ENCODE results near the gene MACIR.

The MACIR gene

DNA sequence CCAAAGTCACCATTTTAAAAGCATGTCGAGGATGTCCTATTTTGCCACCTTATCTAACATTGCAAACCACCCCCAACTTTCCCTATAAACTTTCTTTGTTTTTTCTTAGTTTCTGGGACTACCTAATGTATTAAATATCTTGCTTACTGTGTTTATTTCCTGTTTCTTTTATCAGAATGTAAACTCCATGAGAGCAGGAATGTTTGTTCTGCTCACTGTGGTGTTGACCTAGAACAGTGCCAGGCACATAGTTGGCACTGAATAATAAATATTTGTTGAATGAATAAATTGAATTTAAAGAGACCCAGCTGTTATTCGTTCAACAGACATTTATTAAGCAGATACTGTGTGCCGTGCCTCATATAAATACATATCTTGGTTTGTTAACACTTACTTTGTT is 35.2 kb downstream of the MACIR start:
- no peak for DNase-seq

DNA sequence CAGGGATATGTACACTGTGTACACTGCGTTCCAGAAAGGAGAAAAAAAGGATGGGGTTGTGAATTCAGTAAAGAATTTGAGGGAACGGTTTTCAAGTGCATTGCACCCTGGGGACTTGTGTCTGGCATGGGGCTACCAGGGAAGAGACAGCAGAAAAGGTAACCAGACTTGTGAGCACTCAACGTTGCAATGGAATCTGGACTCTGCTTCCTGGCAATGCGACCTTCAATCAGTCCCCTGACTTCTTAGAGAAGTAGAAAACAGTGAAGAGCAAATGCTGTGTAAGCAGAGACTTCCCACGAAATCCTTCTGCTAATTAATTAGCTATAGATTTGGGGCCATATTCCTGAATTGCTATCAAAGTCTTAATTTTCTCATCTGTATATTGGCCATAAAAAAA is 36.3 kb downstream of the MACIR start:
- no peak for DNase-seq

DNA sequence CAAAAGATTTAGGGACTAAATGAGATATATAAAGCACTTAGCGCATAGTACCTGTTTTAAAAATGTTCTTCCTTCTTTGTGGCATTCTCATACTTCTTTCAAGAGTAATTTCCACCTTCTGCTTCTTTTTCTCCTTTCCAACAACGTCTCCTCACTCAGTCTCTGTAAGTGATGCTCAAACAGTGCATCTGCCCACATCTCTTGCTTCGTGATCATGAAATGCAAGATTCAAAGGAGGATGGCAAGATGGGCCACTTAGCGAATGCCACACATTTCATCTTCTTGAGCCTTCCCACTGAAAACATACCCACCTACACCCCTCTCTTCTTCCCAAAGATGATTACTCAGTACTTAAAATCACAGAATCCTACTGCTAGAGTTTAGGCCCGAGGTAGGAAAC is 36.9 kb downstream of the MACIR start:
- no peak for DNase-seq

DNA sequence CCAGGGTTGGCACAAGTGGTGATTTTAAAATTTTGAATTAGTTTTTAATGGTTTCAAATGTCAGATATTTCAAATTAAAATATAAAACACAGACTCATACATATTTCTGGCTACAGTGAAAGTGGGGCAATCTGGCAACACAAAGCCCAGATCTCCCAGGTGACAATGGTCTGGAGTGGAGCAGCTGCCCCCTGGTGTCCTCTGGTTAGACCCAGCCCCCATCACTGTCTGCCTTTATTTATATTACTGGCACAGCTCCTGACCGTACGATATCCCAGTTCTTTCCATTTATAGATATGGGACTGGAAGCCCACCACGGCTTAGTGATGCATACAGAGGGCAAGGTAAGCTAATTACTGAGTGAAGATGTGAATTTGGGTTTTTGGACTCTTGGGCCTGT is 37.3 kb downstream of the MACIR start:
- DNase-seq = no peak

DNA sequence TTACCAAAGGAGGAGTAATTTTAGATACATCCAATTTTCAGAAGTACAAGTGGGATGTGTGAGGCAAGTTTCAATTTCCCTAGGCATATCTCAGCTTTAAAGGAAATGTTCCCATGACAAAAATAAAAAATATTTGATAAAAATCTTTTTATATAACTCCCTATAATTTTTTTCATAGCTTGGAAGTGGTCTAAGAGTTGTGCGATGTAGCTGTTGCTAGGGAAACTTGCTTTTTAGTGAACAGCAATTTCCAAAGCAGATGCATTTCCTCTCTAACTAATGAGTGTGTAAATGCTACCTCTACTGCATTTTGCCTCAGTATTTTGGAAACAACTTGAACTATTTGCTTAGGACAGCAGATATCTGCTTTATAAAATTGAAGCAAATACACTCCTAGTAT is 39.6 kb downstream of the MACIR start:
- DNase-seq = no peak

DNA sequence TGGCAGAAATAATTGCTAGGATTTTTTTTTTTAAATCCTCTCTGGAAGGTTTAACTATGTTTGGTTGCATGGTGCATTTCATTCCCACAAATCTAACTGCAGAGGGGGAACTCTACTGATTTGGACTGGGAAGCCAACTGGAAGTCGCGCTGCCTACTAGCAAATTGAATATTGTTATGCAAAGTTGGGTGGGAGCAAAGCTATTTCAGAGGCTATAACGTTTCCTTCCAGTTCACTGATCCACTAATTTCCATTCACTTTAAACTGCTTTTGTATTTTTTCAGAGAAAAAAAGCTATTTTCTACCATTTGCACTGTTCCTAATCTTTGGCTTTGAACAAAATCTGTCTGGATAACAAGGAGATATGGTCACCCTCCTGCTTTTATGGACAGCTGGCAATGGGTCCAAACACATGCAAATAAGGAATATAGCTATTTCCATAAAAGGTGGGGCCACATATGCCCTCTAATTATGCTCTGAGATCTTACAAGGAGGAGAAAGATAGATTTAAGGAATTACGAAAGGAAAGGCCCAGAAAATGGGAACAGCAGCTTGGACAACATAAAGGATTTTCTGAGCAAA is 40.1 kb downstream of the MACIR start:
- no peak for DNase-seq

DNA sequence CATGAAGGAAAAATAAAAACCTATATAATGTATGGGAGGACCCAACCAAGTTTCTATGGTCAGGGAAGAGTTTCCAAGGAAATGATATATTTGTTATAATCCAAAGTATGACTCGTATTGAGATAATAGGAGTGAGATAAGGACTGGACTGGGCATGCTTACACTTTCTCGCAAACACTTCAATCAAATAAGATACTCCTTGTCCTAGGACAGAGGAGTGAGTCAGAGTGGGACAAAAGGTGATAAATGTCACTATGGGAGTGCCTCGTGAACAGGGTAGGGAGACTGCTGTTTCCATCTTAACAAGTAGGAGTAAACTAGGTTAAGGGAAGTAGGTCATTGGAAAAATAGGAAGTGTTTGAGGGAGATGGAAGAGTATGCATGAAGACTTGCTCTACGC is 47.2 kb downstream of the MACIR start:
- DNase-seq = no peak

DNA sequence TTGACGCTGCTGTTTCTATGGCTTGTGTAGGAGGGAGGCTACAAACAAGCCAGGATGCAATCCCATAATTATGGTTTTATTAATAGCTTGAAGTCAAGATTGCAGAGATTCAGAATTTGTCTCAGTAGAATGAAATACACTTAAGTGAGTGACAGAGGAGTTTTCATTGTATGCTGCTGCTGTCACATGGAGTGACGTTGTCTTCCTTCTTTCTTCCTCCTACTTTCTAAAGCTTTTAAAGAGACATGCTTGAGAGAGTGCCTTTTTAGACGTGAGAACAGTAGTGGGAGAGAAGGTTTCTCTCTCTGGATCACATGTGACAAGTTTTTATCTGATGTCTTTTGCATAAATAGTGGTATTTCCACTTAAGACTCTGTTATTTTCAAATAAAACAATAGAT is 48.9 kb downstream of the MACIR start:
- DNase-seq = no peak

DNA sequence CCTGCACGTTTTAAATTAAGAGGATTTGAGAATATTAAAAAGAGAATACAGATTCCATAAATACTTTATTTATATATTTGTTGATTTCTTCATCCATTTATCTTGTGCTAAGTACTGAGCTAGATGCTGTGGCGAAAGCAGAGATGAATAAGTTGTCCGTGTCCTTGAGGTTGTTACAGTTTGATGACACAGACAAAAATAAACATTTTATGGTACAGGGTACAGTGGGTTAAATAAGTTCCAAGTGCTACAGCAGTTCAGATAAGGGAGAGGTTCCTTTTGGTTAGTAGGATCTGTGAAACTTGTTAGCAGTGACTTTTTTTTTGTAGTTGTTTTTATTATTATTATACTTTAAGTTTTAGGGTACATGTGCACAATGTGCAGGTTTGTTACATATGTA is 50.2 kb downstream of the MACIR start:
- DNase-seq = no peak

DNA sequence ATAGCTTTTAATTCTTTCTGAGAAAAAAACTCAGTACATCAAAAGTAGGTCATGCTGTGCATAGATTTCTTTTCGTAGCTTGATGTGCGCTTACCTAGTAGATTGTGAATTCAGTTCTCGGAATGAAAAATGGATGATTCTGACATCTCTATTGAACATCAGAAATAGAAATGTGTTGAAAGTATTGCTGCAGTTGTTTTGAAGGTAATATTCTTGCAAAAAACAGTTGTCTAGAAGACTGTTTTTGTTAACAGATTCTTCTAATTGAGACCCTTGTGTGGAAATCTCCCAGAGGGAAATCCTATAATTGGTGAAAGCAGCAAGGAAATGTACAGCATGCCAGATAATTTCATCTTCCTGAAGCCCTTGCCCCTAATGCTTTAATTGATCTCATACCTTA is 54.5 kb downstream of the MACIR start:
- no peak for DNase-seq

DNA sequence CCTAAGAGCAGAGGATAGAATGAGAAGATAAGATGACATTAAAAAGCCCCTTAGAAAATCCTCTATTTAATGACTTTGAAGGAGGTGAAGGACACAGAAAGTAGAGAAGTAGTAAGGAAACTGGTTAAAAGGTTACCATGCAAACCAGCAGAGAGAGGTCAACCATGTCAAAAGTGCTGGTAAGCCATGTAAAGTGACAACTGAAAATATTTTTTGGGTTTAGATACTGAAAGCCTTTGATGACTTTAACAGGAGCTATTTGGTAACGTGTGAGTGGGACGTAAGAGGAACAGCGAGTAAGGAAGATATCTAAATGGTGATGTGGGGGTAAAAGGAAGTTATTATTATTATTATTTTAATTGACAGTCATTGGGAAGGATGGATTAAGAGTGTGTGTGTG is 56.9 kb downstream of the MACIR start:
- no peak for DNase-seq

DNA sequence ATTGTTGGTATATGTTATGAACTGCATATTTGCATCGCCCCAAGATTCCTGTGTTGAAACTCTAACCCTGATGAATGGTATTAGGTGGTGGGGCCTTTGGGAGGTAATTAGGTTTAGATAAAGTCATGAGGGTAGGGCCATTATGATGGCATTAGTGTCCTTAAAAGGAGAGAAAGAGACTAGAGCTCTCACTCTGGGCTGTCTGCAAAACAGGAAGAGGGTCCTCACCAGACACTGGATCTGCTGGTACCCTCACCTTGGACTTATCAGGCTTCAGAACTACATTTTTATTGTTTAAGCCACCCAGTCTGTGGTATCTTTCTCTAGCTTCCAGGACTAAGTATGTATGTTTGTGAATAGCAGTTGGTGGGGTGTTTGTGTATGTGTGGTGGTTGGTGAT is 68.9 kb downstream of the MACIR start:
- DNase-seq = no peak

DNA sequence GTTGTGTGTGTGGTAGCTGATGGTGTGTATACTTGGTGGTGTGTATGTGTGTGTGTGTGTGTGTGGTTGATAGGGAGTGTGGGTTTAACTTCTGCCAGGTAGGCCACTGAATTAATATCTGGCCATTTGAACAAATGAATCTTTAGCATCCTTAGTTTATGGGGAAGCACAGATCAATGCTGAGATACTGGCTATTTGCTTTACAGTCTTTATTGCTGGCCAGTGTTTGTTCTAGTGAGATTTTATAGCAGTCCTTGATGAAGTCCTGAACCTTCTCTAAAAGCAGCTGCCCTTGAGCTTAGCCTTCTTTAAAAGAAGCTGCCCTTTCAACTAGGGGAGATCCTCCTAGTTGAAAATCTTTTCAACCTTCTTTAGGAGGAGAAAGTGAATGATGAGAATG is 69.3 kb downstream of the MACIR start:
- no peak for DNase-seq

Data from CD4-positive, alpha-beta T cell treated with Interferon alpha-2 for 1 hour (primary cell).